Lung (tissue), 12 donors: ENCODE data around the gene ZNF865. TPM values are rescaled to one million over a fixed set of nuclear protein-coding genes. Genes with fewer than 3 reads are reported as not detected.

Experiments used
- ATAC-seq: fragments of 200-7000 bp; cut with Tn5 transposase; one replicate; pipeline ENCODE4 v1.9.1; 2020; ENCODE audit warnings: moderate number of reproducible peaks; ENCODE audit not compliant: insufficient read depth, low FRiP score
- DNase-seq, 3 donors: peaks; one replicate each; pipeline ENCODE4 v3.0.0-alpha.2; 2013 to 2017
- H3K27ac ChIP-seq, 2 donors: one replicate each; pipeline ENCODE4 v1.5.1; 2013; ENCODE audit warnings: mild to moderate bottlenecking in 2 of 2, moderate library complexity in 2 of 2, control low read depth in 1 of 2, inconsistent platforms in 1 of 2, low read depth in 1 of 2, low read length in 1 of 2
- H3K27me3 ChIP-seq, 3 donors: one replicate each; pipeline ENCODE4 v1.5.1; 2013; ENCODE audit warnings: low read length in 2 of 3; ENCODE audit not compliant: control insufficient read depth in 3 of 3, insufficient read depth in 3 of 3
- H3K36me3 ChIP-seq, 4 donors: one replicate each; pipeline ENCODE4 v1.5.1; 2013; ENCODE audit warnings: low read length in 4 of 4, mild to moderate bottlenecking in 1 of 4, moderate library complexity in 1 of 4; ENCODE audit not compliant: control insufficient read depth in 4 of 4, insufficient read depth in 4 of 4
- H3K4me1 ChIP-seq, 5 donors: one replicate each; pipeline ENCODE4 v1.5.1; 2013; ENCODE audit warnings: low read length in 5 of 5, mild to moderate bottlenecking in 2 of 5, moderate library complexity in 1 of 5; ENCODE audit not compliant: control insufficient read depth in 5 of 5, insufficient read depth in 5 of 5
- H3K4me3 ChIP-seq: one replicate; pipeline ENCODE4 v1.5.1; 2013; ENCODE audit warnings: mild to moderate bottlenecking, control low read depth, moderate library complexity
- H3K9ac ChIP-seq, 2 donors: one replicate each; pipeline ENCODE4 v1.5.1; 2013; ENCODE audit warnings: low read length in 2 of 2, control low read depth in 1 of 2; ENCODE audit not compliant: insufficient read depth in 1 of 2
- H3K9me3 ChIP-seq, 4 donors: one replicate each; pipeline ENCODE4 v1.5.1; 2013; ENCODE audit warnings: low read length in 3 of 4, mild to moderate bottlenecking in 1 of 4, moderate library complexity in 1 of 4; ENCODE audit not compliant: control insufficient read depth in 4 of 4, insufficient read depth in 3 of 4
- CTCF ChIP-seq: IDR thresholded peaks from 2 replicates; pipeline ENCODE4 v1.5.1; 2012; ENCODE audit warnings: mild to moderate bottlenecking; ENCODE audit errors: control extremely low read depth, extremely low read depth
- WGBS, 2 donors: extraction: QIAGEN DNeasy Blood & Tissue Kit; methylation state at CpG; one replicate each; pipeline ENCODE4 v1.1.7; 2013; 5-methylcytosine and 5-hydroxymethylcytosine counted together
- polyA plus RNA-seq, 2 donors: library from polyadenylated mRNA; stranded (reverse); fragments of 200-250 nt; gene quantifications; one replicate each; pipeline ENCODE4 v1.2.1, GENCODE V29; 2013
- total RNA-seq, 2 donors: library from RNA; depleted of rRNA in 1 of 2; stranded (reverse); fragments of >200 nt in 1 of 2; gene quantifications; one replicate each; pipeline ENCODE4 v1.2.1, GENCODE V29; 2014 to 2021
- donor health status: control.
- donor health status: control.
- donor health status: Bipolar disorder and iron deficiency.
- donor health status: healthy.
- donor health status: DM: yes; HTN: yes; CAD: no.

ZNF865 gene
- total and polyA plus RNA-seq, 4 donors: 5.1 to 19.3 (median 10.0) TPM

GRCh38 chr19:55613930-55614710 is 8.7 kb downstream of the ZNF865 start:
- DNase-seq: no peak
- ATAC-seq: no peak
- peaks cover 0 to 9% (median 6%) of the 10 kb centered on the region in 5 donors for H3K4me1 ChIP-seq
- no peaks in the 10 kb centered on the region for H3K9me3 ChIP-seq
- TF ChIP-seq CTCF: no peak
- 96% methylated on average over 56 to 75 of the region's 75 CpGs for WGBS, 2 donors
- peaks cover 13 to 52% (median 21%) of the 10 kb centered on the region in 4 donors for H3K36me3 ChIP-seq
- no peak overlapping the region for H3K4me3 ChIP-seq
- no peaks in the 10 kb centered on the region for H3K27me3 ChIP-seq
- no peak overlapping the region for H3K27ac ChIP-seq
- H3K9ac ChIP-seq: no peak overlapping the region

GRCh38 chr19:55614711-55615542 is 9.5 kb downstream of the ZNF865 start:
- no peak for TF ChIP-seq CTCF
- H3K9me3 ChIP-seq: no peaks in the 10 kb centered on the region
- no peak for ATAC-seq
- no peak overlapping the region for H3K9ac ChIP-seq
- 98% methylated on average over 88 to 98 of the region's 98 CpGs for WGBS, 2 donors
- peaks cover 4 to 13% (median 9%) of the 10 kb centered on the region in 5 donors for H3K4me1 ChIP-seq
- no peak for DNase-seq
- H3K27me3 ChIP-seq: no peaks in the 10 kb centered on the region
- peaks cover 11 to 45% (median 15%) of the 10 kb centered on the region in 4 donors for H3K36me3 ChIP-seq
- H3K4me3 ChIP-seq: no peak overlapping the region
- H3K27ac ChIP-seq: no peak overlapping the region

GRCh38 chr19:55615543-55616394 is 10.3 kb downstream of the ZNF865 start:
- 97 to 98% methylated on average over 84 to 88 of the region's 88 CpGs for WGBS, 2 donors
- no peak for DNase-seq
- Histone ChIP-seq H3K4me1 (peaks cover 4 to 15% (median 13%) of the 10 kb centered on the region in 5 donors), H3K9ac (no peak overlapping the region), H3K36me3 (peaks cover 9 to 42% (median 14%) of the 10 kb centered on the region in 4 donors), H3K9me3 (no peaks in the 10 kb centered on the region), H3K4me3 (no peak overlapping the region), H3K27ac (no peak overlapping the region), H3K27me3 (no peaks in the 10 kb centered on the region)
- no peak for ATAC-seq
- no peak for TF ChIP-seq CTCF
